GM19238 (cell line): Measurements from ENCODE around the gene C9orf50.
"Not testable (repeated sequence)": the region's sequence is repeated elsewhere in the genome, so short reads cannot be mapped to it uniquely, and the experiment has no call there.

Experiments
- DNase-seq: peaks from one replicate; pipeline ENCODE4 v3.0.0; 2011; ENCODE audit warnings: low spot score; ENCODE audit not compliant: insufficient read length

The C9orf50 gene

DNA sequence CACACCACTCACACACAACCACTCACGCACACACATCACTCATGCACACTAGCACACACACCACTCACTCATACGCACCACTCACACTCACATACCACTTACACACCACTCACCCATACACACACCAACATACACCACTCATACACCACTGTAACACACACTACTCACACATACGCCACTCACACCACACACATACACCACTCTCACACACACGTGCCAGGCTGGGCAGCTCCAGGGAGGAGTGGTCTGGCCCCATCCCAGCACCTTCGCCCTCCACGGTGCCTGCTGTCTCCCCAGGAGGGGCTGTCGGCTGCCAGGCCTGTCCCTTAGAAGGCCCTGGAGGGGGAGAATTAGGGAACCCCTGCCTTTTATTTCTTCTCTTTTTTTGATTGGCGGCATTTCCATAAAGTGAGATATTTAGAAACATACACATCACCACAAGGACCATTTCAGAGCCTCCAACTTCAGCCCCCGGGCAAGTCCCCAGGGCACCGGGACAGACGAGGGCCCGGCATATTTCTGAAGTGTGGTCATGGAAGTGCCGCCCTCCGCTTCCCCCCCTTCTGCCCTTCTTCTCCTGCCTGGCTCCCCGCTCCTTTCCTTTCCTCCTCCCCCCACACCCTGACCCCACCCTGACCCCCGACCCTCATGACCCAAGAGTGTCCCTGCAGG lies 27.3 kb upstream of the C9orf50 start:
- DNase-seq, result no peak

- DNase-seq, result no peak
Observed at GRCh38 chr9:129647635-129648034, 26.7 kb upstream of the C9orf50 start.

GRCh38 chr9:129646654-129647053 lies 25.8 kb upstream of the C9orf50 start:
- DNase-seq, result no peak

GRCh38 chr9:129646252-129646651 lies 25.4 kb upstream of the C9orf50 start:
- no peak for DNase-seq

DNA sequence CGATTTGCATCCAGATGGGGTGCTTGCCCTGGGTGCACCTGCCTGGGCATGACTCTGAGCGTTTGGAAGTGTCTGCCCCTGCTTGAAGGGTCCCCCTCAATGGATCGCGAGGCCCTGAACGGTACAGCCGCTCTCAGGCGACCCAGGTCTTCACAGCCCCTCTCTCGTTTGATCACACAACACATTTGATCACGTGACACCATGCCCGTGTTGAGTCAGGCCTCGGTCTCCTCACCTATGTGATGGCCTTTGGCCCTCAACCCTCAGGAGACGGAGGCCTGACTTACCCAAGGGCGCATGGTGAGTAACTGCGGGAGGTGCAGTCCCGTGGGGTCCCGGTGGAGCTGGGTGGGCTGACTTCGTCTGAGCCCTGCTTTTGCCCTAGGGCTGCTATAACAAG lies 24.0 kb upstream of the C9orf50 start:
- no peak for DNase-seq

DNA sequence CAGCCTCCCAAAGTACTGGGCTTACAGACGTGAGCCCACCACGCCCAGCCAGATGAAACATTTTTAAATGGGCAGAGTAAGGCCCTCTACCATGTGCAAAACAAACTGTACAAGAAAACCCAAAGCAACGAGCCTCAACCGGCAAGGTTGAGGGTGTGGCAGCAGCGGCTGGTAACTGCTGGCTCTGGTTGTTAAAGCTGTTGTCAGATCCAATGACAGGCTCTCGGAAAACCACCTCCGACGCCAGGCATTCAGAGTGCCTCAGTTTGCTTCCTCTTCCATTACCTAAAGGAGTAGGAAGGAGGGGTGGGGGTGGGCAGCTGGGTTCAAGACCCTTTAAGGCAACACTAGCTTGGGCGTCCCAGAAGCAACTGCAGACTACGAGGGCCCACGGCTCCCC lies 23.5 kb upstream of the C9orf50 start:
- no peak for DNase-seq

DNA sequence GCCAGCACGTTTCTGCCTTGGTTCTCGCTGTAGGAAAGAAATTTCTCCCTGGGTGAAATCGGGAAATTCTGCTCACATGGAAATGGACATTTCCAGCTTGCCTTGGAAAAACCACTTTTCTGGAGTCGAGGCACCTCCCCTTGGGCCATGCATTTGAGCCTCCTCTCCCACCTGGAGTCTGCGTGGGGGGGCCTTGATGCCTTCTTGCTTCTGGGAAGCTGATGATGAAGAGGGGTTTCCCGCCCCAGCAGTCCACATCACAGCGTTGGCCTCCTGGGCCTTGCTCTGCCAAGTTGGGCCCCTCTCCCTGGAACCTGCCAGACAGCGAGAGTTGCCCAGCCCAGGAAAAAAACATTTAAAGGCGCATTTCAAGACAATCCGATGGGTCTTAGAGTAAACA lies 22.8 kb upstream of the C9orf50 start:
- no peak for DNase-seq

- peak; percentile 100 for DNase-seq
Observed at GRCh38 chr9:129641750-129642585, 21.1 kb upstream of the C9orf50 start, which contains the start of gene ASB6. Gene ASB6, minus strand, starts transcription at chr9:129642151. Its CDS starts 152 bp downstream, at chr9:129641999.

DNA sequence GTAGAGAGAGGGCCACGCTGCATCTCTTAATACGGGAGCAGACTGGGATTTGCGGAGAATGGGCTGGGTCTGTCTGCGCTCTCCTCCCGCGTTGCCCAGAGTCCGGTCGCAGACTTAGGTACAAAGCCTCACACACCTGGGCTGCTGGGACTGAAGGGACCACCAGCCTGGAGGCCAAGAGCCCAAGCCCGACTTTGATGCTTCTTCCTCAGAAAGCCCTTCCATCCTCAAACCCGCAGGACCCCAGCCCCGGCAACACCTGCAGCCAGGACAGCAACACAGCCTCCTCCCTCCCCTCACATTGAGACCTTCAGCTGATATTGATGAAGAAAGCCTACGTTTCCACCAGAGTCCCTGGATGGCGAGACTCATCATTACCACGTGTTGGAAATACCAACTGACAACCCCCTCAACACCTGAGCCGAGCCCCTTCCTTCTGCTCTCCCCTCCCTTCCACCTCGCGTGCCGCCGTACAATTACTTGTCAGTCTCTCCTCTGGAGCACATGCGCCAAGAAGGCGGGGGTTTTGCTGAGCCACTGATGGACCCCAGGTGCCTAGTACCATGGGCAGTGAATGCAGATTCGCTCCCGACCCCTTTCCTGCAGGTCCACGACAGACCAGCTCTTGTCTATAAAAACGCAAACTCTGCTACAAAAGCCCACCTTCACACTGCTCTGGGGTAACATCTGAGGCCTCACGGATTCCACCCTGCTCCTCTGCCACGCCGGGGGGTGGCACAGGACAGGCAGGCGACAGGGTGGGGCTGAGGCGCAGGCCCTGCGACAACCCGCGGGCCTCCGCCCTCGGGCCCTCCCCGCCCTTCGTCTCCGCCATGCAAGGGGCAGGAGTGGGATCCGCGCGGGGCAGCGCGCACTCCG lies 20.2 kb upstream of the C9orf50 start:
- no peak for DNase-seq

- DNase-seq, result no peak
Observed at GRCh38 chr9:129640086-129640870, 19.4 kb upstream of the C9orf50 start.

- DNase-seq, result no peak
Observed at GRCh38 chr9:129639756-129640085, 18.8 kb upstream of the C9orf50 start.

- no peak for DNase-seq
Observed at GRCh38 chr9:129639034-129639630, 18.2 kb upstream of the C9orf50 start.

DNA sequence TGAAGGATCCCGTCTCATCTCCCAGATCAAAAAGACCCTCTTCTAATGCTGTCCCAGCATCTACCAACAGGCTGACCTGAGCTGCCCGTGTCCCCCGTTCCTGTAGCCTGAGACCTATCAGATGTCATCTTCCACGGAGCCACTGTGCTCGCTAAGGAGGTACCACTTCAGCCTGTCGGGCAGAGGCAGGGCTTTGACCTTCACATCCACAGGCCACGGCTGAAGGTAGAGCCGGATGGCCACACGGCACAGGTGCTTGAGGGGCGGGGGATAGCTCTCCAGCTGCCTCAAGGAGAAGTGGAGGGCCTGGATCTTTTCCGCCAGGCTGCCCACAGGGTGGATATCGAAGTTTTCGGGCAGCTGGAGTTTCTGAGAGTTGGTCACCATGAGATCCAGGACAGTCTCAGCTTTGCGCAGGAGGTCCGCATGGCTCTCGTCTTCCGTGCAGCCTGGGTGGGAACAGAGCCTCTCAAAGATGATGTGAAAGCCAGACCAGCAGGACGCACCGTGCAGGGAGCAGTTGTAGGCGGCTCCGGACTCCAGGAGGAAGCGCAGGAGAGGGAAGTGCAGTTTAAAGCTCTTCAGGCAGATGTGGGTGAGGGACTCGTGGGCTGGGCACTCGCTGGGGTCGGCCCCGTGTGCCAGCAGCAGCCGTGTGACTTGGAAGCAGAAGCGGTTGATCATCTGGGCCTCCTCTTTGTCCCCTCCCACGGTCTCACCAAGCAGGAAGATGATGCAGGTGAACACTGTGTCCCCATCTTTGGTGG lies 17.0 kb upstream of the C9orf50 start:
- DNase-seq, result no peak

GRCh38 chr9:129637102-129637501 lies 16.2 kb upstream of the C9orf50 start:
- no peak for DNase-seq

GRCh38 chr9:129636343-129636742 lies 15.4 kb upstream of the C9orf50 start:
- not testable (repeated sequence) for DNase-seq

DNA sequence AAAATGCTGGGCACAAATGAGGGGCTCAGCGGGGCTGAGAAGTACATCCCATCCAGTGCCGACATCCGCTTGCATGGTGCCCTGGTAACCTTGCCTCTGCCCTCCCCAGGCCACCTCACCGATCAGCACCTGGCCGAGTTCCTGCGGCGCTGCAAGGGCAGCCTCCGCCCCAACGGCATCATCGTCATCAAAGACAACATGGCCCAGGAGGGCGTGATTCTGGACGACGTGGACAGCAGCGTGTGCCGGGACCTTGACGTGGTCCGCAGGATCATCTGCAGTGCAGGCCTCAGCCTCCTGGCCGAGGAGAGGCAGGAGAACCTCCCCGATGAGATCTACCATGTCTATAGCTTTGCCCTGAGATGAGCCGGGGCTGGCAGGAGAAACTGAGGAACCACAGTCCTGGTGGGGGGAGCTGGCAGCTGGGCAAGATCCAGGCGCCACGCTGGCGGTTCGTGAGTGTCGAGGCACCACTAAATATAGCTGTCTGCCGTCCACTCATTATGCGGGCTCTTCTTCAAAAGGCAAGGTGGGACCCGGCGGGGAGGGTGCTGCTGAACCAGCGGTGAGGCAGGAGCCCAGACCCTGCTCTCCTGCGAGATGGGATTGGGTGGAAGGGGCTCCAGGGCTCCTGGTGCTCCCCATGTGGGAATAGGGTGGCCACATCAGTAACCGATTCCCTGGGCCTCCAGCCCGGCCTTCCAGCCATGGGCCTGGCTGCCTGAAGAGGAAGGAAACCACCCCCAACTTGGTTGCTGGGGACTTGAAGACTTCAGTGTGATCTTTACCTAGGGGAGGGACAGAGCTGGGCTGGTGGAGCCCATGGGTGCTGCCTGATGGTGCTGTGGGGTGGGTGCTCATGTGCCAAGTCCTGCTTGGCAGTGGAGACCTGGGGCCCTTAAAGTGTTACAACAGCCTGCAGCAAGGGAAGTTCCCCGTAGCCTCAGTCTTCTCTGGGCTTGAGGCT lies 14.5 kb upstream of the C9orf50 start:
- no peak for DNase-seq

DNA sequence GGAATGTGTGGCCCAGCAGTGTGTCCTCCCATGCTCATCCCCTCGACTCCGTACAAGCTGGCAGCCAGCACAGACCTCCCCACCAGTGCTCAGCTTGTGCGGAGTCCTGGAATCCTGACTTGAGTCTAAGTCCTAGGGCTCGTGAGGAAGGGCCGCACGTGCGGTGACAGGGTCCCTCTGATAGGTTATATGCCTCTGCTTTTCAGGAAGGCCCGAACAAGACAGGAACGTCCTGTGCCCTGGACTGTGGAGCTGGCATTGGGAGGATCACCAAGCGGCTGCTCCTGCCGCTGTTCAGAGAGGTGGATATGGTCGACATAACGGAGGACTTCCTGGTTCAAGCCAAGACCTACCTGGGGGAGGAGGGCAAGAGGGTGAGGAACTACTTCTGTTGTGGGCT lies 12.9 kb upstream of the C9orf50 start:
- no peak for DNase-seq

DNA sequence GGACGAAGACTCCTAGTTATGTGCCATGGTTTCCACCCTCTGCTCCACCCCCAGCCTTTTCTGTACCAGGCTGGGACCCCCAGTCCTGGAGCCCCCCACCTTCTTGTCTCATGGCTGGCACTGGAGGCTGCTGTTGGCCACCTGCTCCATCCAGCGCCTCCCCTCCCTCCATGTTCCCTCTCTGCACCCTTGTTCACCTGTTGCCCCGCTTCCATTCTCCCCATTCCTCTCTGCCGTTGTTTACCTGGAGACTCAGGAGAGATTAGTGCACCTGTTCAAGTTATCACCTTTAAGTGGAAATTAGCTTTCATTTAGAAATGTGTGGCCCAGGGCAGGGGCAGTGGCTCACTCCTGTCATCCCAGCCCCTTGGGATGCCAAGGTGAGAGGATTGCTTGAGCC lies 12.3 kb upstream of the C9orf50 start:
- DNase-seq, result no peak

GRCh38 chr9:129632460-129632859 lies 11.6 kb upstream of the C9orf50 start:
- no peak for DNase-seq
